ENCODE data around the gene NBEA.

- no peak for TF ChIP-seq CTCF (conservative IDR thresholded peaks at IDR 0.05; ENCODE audit: low read depth, low read length)
- no peak for TF ChIP-seq EZH2phosphoT487 (IDR thresholded peaks at IDR 0.05; ENCODE audit: borderline replicate concordance, low read length)
These were observed 202.3 kb downstream of the NBEA start for GRCh38 chr13:35144166-35144890.
